GM12878 (cell line): ENCODE measurements around the gene LRIG2. TPM values are rescaled to one million over a fixed set of nuclear protein-coding genes. Genes with fewer than 3 reads are reported as not detected.

Experiments
- ATAC-seq: fragments of 200-7000 bp; cut with Tn5 transposase; 3 replicates; pipeline ENCODE4 v1.9.1; 2020; ENCODE audit warnings: mild to moderate bottlenecking, moderate library complexity
- BruUV-seq: library from RNA; stranded (reverse); fragments of 400-500 nt; replicated peaks from 2 replicates; lab custom pipeline; 2021; lab: Mats Ljungman, UMichigan
- CTCF ChIA-PET: fragments of 300-600 bp; sonication (Branson Sonifier 250); formaldehyde crosslinking; extraction: SDS; loops from one replicate; lab custom pipeline; 2021; ENCODE audit warnings: inconsistent platforms; lab: Yijun Ruan, JAX
- POLR2A ChIA-PET: fragments of 350-600 bp; formaldehyde crosslinking; extraction: SDS; loops from one replicate; lab custom pipeline; 2021; ENCODE audit warnings: inconsistent platforms; lab: Charles Lee
- RAD21 ChIA-PET: fragments of 300-600 bp; sonication (Branson Sonifier 250); formaldehyde crosslinking; loops from one replicate; lab custom pipeline; 2023; ENCODE audit warnings: antibody characterized with exemption; ENCODE audit not compliant: unreplicated experiment; lab: Charles Lee
- SMC1A ChIA-PET: fragments of 300-600 bp; sonication (Branson Sonifier 250); formaldehyde crosslinking; loops from one replicate; lab custom pipeline; 2023; ENCODE audit not compliant: unreplicated experiment, uncharacterized antibody; lab: Charles Lee
- DNase-seq: peaks from one replicate; pipeline ENCODE4 v3.0.0-alpha.2; 2011; ENCODE audit warnings: low read depth, low spot score
- FAIRE-seq: peaks from 3 replicates; lab custom pipeline; 2011; peaks lifted over from hg19 to GRCh38; lab: Jason Lieb, UNC
- H2AFZ ChIP-seq: 2 replicates; pipeline ENCODE4 v1.6.0; 2011; ENCODE audit warnings: low read depth, low read length, control low read depth; ENCODE audit not compliant: control insufficient read depth
- H3K27ac ChIP-seq: 2 replicates; pipeline ENCODE4 v1.5.1; 2011; ENCODE audit warnings: control low read depth; ENCODE audit not compliant: control insufficient read depth, insufficient read depth
- H3K27me3 ChIP-seq, 2 experiments: replicated peaks in 1 of 2; 2 replicates each; pipeline versions ENCODE4 v1.6.0 to v1.6.1; 2011; ENCODE audit warnings: low read length in 1 of 2; ENCODE audit not compliant: control insufficient read depth in 2 of 2, insufficient read depth in 2 of 2
- H3K36me3 ChIP-seq, 2 experiments: 2 replicates each; pipeline ENCODE4 v1.5.1; 2011; ENCODE audit warnings: low read length in 1 of 2; ENCODE audit not compliant: control insufficient read depth in 2 of 2, insufficient read depth in 2 of 2
- H3K4me1 ChIP-seq: 2 replicates; pipeline ENCODE4 v1.6.1; 2011; ENCODE audit warnings: mild to moderate bottlenecking, low read length, moderate library complexity, mixed read lengths; ENCODE audit not compliant: control insufficient read depth, insufficient read depth
- H3K4me2 ChIP-seq: 2 replicates; pipeline ENCODE4 v1.6.0; 2011; ENCODE audit warnings: control low read depth; ENCODE audit not compliant: control insufficient read depth, insufficient read depth
- H3K4me3 ChIP-seq: fragments of 200-600 bp; sonication (generic); 2 replicates; pipeline ENCODE4 v1.5.1; 2016
- H3K79me2 ChIP-seq: 2 replicates; pipeline ENCODE4 v1.6.0; 2011; ENCODE audit warnings: low read length; ENCODE audit not compliant: control insufficient read depth, insufficient read depth
- H3K9ac ChIP-seq: 2 replicates; pipeline ENCODE4 v1.8.0; 2011; ENCODE audit warnings: low read length, control low read depth, mixed read lengths; ENCODE audit not compliant: control insufficient read depth, insufficient read depth
- H3K9me3 ChIP-seq: replicated peaks from 3 replicates; pipeline ENCODE4 v1.5.1; 2011; ENCODE audit warnings: mild to moderate bottlenecking, low read length; ENCODE audit not compliant: control insufficient read depth, insufficient read depth
- H4K20me1 ChIP-seq: 2 replicates; pipeline ENCODE4 v1.6.0; 2011; ENCODE audit not compliant: control insufficient read depth, insufficient read depth
- ESRRA ChIP-seq: IDR thresholded peaks from 2 replicates; pipeline ENCODE4 v1.6.1; 2012; ENCODE audit warnings: mild to moderate bottlenecking, low read length, improper control_type of control experiment
- HDAC6 ChIP-seq: fragments of 200-600 bp; sonication (generic); IDR thresholded peaks from one replicate; pipeline ENCODE4 v1.8.0; 2017; ENCODE audit warnings: antibody characterized with exemption; ENCODE audit not compliant: unreplicated experiment
- PBX3 ChIP-seq: IDR thresholded peaks from 2 replicates; pipeline ENCODE4 v1.6.1; 2011; ENCODE audit warnings: mild to moderate bottlenecking, low read depth, low read length, moderate library complexity; ENCODE audit not compliant: insufficient replicate concordance
- ZNF384 ChIP-seq: IDR thresholded peaks from 2 replicates; pipeline ENCODE4 v1.6.1; 2012; ENCODE audit warnings: low read depth, mild to moderate bottlenecking, low read length, improper control_type of control experiment, borderline replicate concordance
- ZZZ3 ChIP-seq: IDR thresholded peaks from 2 replicates; pipeline ENCODE4 v1.6.1; 2011; ENCODE audit warnings: low read depth; ENCODE audit not compliant: control insufficient read depth, insufficient read length
- WGBS: methylation state at CpG from one replicate; pipeline ENCODE4 v1.1.6; 2016; ENCODE audit warnings: low lambda C conversion rate; ENCODE audit not compliant: insufficient replicate concordance, insufficient coverage; ENCODE audit errors: missing lambda C conversion rate; 5-methylcytosine and 5-hydroxymethylcytosine counted together
- in situ Hi-C: fragments of 300-500 bp; cut with MboI; formaldehyde crosslinking; loops from 9 replicates; pipeline ENCODE4 v1.14.3; 2018; ENCODE audit warnings: mixed read lengths
- intact Hi-C: fragments of 100-400 bp; cut with micrococcal nuclease; formaldehyde crosslinking; loops from one replicate; pipeline ENCODE4 v1.14.2; 2022; ENCODE audit not compliant: unreplicated experiment
- polyA plus RNA-seq, 11 experiments: library from polyadenylated mRNA; depleted of rRNA in 4 of 11; unstranded in 6 of 11; stranded (reverse) in 5 of 11; fragments of >200 nt; fragmentation: Nextera tagmentation in 4 of 11; fragmentation: Illumina TruSeq in 1 of 11; extraction: Ambion mirVana in 4 of 11; extraction: Trizol in 1 of 11; gene quantifications; 1 replicate in 1 of 11; 2 replicates in 10 of 11; pipeline versions ENCODE4 v1.2.1 to v1.2.3, GENCODE V29; 2011 to 2016; ENCODE audit warnings: inconsistent platforms in 2 of 11, missing spikeins in 2 of 11, low read depth in 1 of 11
- total RNA-seq, 4 experiments: library from RNA; depleted of rRNA in 3 of 4; stranded (reverse); fragments of >200 nt in 3 of 4; fragmentation: Illumina TruSeq in 1 of 4; extraction: Trizol in 1 of 4; gene quantifications; 2 replicates each; pipeline versions ENCODE4 v1.2.1 to v1.2.3, GENCODE V29; 2013 to 2021

The LRIG2 gene
- total and polyA plus RNA-seq, 10 of the 15 experiments (the other 5 are each of a cell fraction or from before 2014, with no cell fraction given): 0.77 to 11.8 (median 5.1) TPM

GRCh38 chr1:113027007-113027406 lies 46.0 kb upstream of the LRIG2 start:
- 97% methylated on average over 5 of the region's 5 CpGs for WGBS
- ChIA-PET POLR2A (interaction anchor here (0.6 kb wide), 1 partner anchor 26 kb away, joined by 7 read pairs; no protein-coding TSS in a partner anchor), SMC1A (interaction anchor here (0.6 to 1.2 kb wide), 2 partner anchors 13 to 15 kb away, joined by 4 read pairs; no protein-coding TSS in a partner anchor), RAD21 (interaction anchor here (1.8 kb wide), 1 partner anchor 14 kb away, joined by 3 read pairs; no protein-coding TSS in a partner anchor), CTCF (interaction anchor here (1.5 to 2.0 kb wide), 2 partner anchors 15 to 46 kb away, joined by 5 to 7 read pairs; partner anchors contain the start of gene LRIG2)
- DNase-seq (no peak), FAIRE-seq (no peak), ATAC-seq (no peak)
- TSS peak; percentile 23 for BruUV-seq
- intact Hi-C loops (no loop called here), in situ Hi-C loops (no loop called here)
- no peaks in the 10 kb centered on the region for H3K36me3 ChIP-seq
- no peak for TF ChIP-seq PBX3
- H4K20me1 ChIP-seq: no peaks in the 10 kb centered on the region
- H3K9ac ChIP-seq: no peak overlapping the region
- no peak overlapping the region for H3K4me2 ChIP-seq
- H3K4me3 ChIP-seq: no peak overlapping the region
- H3K4me1 ChIP-seq: peaks cover 9% of the 10 kb centered on the region; the same call in 1 of the 2 replicates
- H3K27me3 ChIP-seq: no peaks in the 10 kb centered on the region
- no peak overlapping the region for H3K27ac ChIP-seq
- H3K79me2 ChIP-seq: no peaks in the 10 kb centered on the region
- H2AFZ ChIP-seq: no peak overlapping the region
- H3K9me3 ChIP-seq: no peaks in the 10 kb centered on the region

- RAD21 ChIA-PET: interaction anchor here (1.0 to 1.8 kb wide), 2 partner anchors 13 to 15 kb away, joined by 3 to 4 read pairs; no protein-coding TSS in a partner anchor
- Histone ChIP-seq H3K27ac (no peak overlapping the region), H3K79me2 (no peaks in the 10 kb centered on the region), H3K4me3 (no peak overlapping the region), H3K9ac (no peak overlapping the region), H3K9me3 (no peaks in the 10 kb centered on the region), H4K20me1 (no peaks in the 10 kb centered on the region), H3K36me3 (no peaks in the 10 kb centered on the region), H3K4me2 (no peak overlapping the region), H2AFZ (no peak overlapping the region), H3K4me1 (peaks cover 9% of the 10 kb centered on the region; the same call in 1 of the 2 replicates), H3K27me3 (no peaks in the 10 kb centered on the region)
- POLR2A ChIA-PET: interaction anchor here (0.6 to 0.7 kb wide), 2 partner anchors 27 to 378 kb away, joined by 4 to 7 read pairs; no protein-coding TSS in a partner anchor
- in situ Hi-C loops: no loop called here
- FAIRE-seq (no peak), DNase-seq (no peak), ATAC-seq (no peak)
- CTCF ChIA-PET: interaction anchor here (1.5 to 2.0 kb wide), 2 partner anchors 15 to 45 kb away, joined by 5 to 7 read pairs; partner anchors contain the start of gene LRIG2
- TF ChIP-seq HDAC6 (no peak), ZNF384 (no peak), ZZZ3 (no peak), ESRRA (no peak)
- BruUV-seq: no TSS peak
- intact Hi-C loops: no loop called here
- SMC1A ChIA-PET: interaction anchor here (0.6 to 1.6 kb wide), 4 partner anchors 14 to 48 kb away, joined by 3 to 6 read pairs (median 4); no protein-coding TSS in a partner anchor
Measured at GRCh38 chr1:113027449-113027848, 45.5 kb upstream of the LRIG2 start.
